ENCODE results near the gene PLCB4. TPM values are rescaled to one million over a fixed set of nuclear protein-coding genes. Genes with fewer than 3 reads are reported as not detected.

The PLCB4 gene
- total and polyA plus RNA-seq, 12 donors = 0.26 to 8.5 (median 2.8) TPM

DNA sequence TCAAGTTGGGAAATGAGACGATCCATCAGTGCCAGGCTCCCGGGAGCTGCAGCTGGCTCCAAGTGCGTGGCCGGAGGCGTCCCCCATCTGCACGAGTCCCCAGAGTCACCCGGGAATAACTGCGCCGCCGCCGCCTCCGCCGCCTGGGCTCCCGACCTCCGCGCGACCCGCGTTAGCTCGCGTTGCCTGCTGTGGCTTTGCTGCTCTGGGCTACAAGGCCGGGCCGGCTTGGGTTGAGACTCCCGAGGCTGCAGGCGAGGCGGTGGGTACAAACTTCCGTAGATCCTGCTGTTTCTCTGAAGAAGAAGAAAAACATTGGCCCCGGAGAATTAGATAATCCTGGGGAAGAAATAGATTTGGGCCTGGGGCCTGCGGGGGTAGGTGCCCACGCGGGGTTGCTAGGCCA, 438.1 kb downstream of the PLCB4 start:
- H3K9me3 ChIP-seq (replicated peaks in 1 of 3) = no peaks in the 10 kb centered on the region
- intact Hi-C loops (cut with DNase I) = no loop called here
- 11 to 18% (median 14%) methylated on average over 6 to 31 of the region's 31 CpGs for WGBS, 4 donors
- H3K4me1 ChIP-seq (replicated peaks in 1 of 2) = no peaks in the 10 kb centered on the region
- no peak overlapping the region for H3K27ac ChIP-seq
- TF ChIP-seq CTCF (IDR thresholded peaks at IDR 0.05) = no peak
- TF ChIP-seq POLR2A (IDR thresholded peaks at IDR 0.05) = no peak
- no peak overlapping the region for H3K4me3 ChIP-seq
- H3K27me3 ChIP-seq = peaks cover 49% of the 10 kb centered on the region
- H3K36me3 ChIP-seq (replicated peaks in 1 of 2) = no peaks in the 10 kb centered on the region
- no peak for DNase-seq

DNA sequence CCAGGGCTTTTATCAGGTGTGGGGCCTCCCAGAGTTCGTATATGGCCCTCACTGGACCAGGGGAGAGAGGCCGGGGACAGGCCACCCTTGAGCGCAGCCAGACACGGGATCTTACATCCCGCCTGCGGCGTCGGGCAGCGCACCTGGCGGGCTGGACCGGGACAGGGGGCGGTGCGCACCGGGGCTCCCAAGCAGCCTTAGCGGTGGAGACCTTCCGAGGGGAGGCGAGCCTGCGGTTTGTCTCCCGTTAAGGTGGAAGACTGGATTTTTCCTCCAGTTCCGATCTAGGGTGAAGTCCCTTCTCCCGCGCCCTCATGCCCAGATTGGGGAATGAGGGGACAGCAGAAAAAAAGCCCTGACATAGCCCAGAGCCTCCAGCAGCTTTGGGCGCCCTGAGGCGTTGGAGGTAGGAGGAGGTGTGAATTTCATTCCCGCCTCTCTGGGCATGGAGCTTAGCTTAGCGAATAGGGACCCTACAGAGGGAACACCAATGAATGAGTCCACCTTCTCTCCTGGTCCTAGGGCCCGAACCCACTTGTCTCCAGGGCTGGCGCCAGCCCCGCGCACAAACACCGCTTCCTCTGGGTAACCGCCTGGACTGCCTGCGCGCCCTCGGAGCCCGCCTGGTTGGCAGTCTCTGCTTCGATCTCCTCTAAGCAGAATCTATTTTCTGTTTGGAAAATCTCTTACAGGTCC, 438.8 kb downstream of the PLCB4 start:
- no peaks in the 10 kb centered on the region for H3K4me1 ChIP-seq (replicated peaks in 1 of 2)
- H3K27me3 ChIP-seq = peaks cover 49% of the 10 kb centered on the region
- H3K9me3 ChIP-seq (replicated peaks in 1 of 3) = no peaks in the 10 kb centered on the region
- H3K36me3 ChIP-seq (replicated peaks in 1 of 2) = no peaks in the 10 kb centered on the region
- 19 to 35% (median 23%) methylated on average over 31 to 37 of the region's 37 CpGs for WGBS, 4 donors
- H3K4me3 ChIP-seq = no peak overlapping the region
- no peak for DNase-seq
- TF ChIP-seq POLR2A (IDR thresholded peaks at IDR 0.05) (no peak), CTCF (IDR thresholded peaks at IDR 0.05) (no peak)
- intact Hi-C loops (cut with DNase I) = no loop called here
- no peak overlapping the region for H3K27ac ChIP-seq

GRCh38 chr20:9508240-9508661, 439.4 kb downstream of the PLCB4 start:
- H3K27me3 ChIP-seq = peaks cover 49% of the 10 kb centered on the region
- 2 to 7% (median 4%) methylated on average over 20 to 23 of the region's 23 CpGs for WGBS, 4 donors

DNA sequence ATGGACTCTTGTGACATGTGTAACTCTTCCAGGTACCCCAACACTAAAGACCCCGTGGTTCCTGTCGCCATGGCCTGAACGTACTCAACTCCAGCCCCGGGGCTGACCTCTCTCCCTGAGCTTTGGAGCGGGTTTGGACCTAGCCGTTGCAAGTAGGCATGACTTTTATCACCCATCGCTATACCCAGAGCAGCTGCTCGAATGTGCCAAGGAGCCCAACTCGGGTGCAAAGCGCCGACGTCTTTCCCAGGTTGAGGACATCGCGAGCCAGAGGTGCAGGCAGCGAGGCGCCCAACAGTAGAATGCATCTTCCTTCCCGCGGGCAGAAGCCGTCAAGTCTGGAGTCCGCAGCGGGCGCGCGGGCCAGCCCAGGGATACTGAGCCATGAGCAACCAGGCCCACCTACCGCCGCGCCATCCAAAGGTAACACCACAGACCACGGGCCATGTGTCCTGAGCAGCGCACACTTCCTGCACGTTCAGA, 439.9 kb downstream of the PLCB4 start:
- no peak for DNase-seq
- TF ChIP-seq CTCF (IDR thresholded peaks at IDR 0.05) (no peak), POLR2A (IDR thresholded peaks at IDR 0.05) (no peak)
- Histone ChIP-seq H3K36me3 (replicated peaks in 1 of 2) (no peaks in the 10 kb centered on the region), H3K9me3 (replicated peaks in 1 of 3) (no peaks in the 10 kb centered on the region), H3K4me3 (no peak overlapping the region), H3K27me3 (peaks cover 51% of the 10 kb centered on the region), H3K4me1 (replicated peaks in 1 of 2) (no peaks in the 10 kb centered on the region), H3K27ac (no peak overlapping the region)
- whole genome bisulfite sequencing, 4 donors = 4 to 21% (median 15%) methylated on average over 8 to 30 of the region's 30 CpGs
- intact Hi-C loops (cut with DNase I) = no loop called here

More at GRCh38 chr20:9508240-9508661, 439.4 kb downstream of the PLCB4 start:
- Histone ChIP-seq H3K36me3 (replicated peaks in 1 of 2) (no peaks in the 10 kb centered on the region), H3K27ac (no peak overlapping the region), H3K4me1 (replicated peaks in 1 of 2) (no peaks in the 10 kb centered on the region), H3K4me3 (no peak overlapping the region), H3K9me3 (replicated peaks in 1 of 3) (no peaks in the 10 kb centered on the region)
- intact Hi-C loops (cut with DNase I) = no loop called here
- TF ChIP-seq POLR2A (IDR thresholded peaks at IDR 0.05) (no peak), CTCF (IDR thresholded peaks at IDR 0.05) (no peak)
- DNase-seq = no peak

Measured in adrenal gland (tissue), 12 donors.